ENCODE results near the gene FAM13B.
"Not testable (repeated sequence)": the region's sequence is repeated elsewhere in the genome, so short reads cannot be mapped to it uniquely, and the experiment has no call there.

GRCh38 chr5:137944280-137944679 is 88.6 kb downstream of the FAM13B start:
- not testable (repeated sequence) for TF ChIP-seq CTCF, POLR2A (IDR thresholded peaks at IDR 0.05)
